Stomach (tissue), 4 donors: ENCODE data around the gene NFATC2.

Experiments used
- CTCF ChIP-seq, 7 experiments: fragments of 450-650 bp in 4 of 7; fragments of 200-600 bp in 3 of 7; sonication (generic) in 3 of 7; IDR thresholded peaks; one replicate each; pipeline ENCODE4 v1.5.1; 2016 to 2019; ENCODE audit warnings: antibody characterized with exemption in 7 of 7, control low read depth in 2 of 7, mild to moderate bottlenecking in 1 of 7
- POLR2AphosphoS5 ChIP-seq, 3 donors: sonication (generic); formaldehyde crosslinking; IDR thresholded peaks; one replicate each; pipeline ENCODE4 v1.6.1; 2016; ENCODE audit warnings: antibody characterized with exemption in 3 of 3

- no peak for TF ChIP-seq CTCF (IDR thresholded peaks at IDR 0.05)
- TF ChIP-seq POLR2AphosphoS5 (IDR thresholded peaks at IDR 0.05): no peak
Measured at GRCh38 chr20:51401496-51401895, 141.0 kb downstream of the NFATC2 start.
